ENCODE measurements around the gene KRT36.

Gene KRT36

DNA sequence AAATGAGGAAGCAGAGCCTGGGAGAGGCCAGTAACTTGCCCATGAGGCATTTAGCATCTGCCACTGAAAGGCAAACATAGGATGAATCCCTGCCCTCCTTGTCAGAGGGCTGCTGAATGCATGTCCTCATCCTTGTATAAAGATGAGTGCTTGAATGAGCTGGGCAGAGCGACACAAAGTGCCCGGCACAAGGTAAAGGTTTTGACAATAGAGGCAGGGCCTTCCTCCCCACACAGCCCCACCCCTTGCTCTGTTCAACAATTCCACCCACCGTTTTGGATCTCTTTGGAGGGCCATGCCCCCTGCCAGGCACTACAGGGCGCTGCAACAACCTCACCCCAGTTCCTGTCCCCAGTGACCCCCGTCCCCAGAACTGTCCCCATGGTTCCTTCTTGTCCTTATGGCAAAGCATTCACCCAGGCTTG is 39.8 kb upstream of the KRT36 start:
- H3K4me3 ChIP-seq: no peak overlapping the region
- H3K4me1 ChIP-seq: no peaks in the 10 kb centered on the region
- in situ Hi-C loops (cut with MboI; ENCODE audit: low sequenced_read_pairs): no loop called here
- DNase-seq (ENCODE audit: low spot score in 2 of 2): no peak
- no peaks in the 10 kb centered on the region for H3K9me3 ChIP-seq
- no peaks in the 10 kb centered on the region for H3K36me3 ChIP-seq (replicated peaks)
- H3K27me3 ChIP-seq (ENCODE audit: low read depth): peaks cover 12% of the 10 kb centered on the region; the same call in 1 of the 2 replicates

GRCh38 chr17:41528959-41529353 is 39.2 kb upstream of the KRT36 start:
- Histone ChIP-seq H3K27me3 (ENCODE audit: low read depth) (peaks cover 12% of the 10 kb centered on the region; the same call in 1 of the 2 replicates), H3K4me3 (no peak overlapping the region), H3K36me3 (replicated peaks) (no peaks in the 10 kb centered on the region), H3K9me3 (no peaks in the 10 kb centered on the region), H3K4me1 (no peaks in the 10 kb centered on the region)
- no peak for DNase-seq (ENCODE audit: low spot score in 2 of 2)
- in situ Hi-C loops (cut with MboI; ENCODE audit: low sequenced_read_pairs): no loop called here

DNA sequence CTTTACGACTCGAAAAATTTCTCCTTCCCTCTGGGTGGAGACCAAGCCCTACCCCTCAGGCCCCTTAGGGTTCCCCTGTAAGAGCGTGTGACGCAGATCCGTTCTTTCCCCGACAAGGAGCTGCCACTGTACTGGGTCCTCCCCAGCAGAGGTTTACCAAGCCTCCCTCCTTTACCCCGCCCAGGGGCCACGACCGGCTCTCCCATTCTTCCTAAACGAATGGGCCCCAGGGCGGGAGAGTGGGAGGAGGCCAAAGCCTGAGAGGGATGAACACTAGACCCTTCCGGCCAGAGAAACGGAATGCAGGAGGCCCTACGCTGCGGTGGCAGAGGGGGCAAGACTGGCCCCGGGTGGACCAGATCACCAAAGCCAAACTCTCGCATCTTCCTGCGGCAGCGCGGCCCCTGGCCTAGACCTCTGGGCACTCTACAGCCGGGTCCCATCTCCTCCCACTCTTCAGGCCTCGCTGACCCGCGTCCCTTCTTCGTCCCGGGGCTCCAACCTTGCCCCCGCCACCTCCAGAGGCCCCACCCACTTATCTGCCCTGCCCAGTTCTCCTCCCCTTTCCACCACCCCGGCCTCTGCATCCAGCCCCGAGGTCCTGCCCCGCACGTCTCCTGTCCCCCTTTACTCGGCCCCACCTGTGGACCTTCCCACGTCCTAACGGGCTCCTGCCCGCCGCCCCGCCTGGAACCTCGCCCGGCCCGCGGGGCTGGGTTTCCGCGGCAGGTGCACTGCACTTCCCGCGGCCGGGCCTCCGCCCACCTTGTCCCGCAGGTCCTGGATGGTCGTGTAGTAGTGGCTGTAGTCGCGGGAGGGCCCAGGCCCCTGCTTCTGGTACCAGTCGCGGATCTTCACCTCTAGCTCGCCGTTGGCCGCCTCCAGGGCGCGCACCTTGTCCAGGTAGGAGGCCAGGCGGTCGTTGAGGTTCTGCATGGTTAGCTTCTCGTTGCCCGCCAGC is 37.6 kb upstream of the KRT36 start:
- H3K27me3 ChIP-seq (ENCODE audit: low read depth): peaks cover 7% of the 10 kb centered on the region; the same call in 1 of the 2 replicates
- DNase-seq (ENCODE audit: low spot score in 2 of 2): no peak
- in situ Hi-C loops (cut with MboI; ENCODE audit: low sequenced_read_pairs): no loop called here
- H3K4me3 ChIP-seq: no peak overlapping the region
- H3K4me1 ChIP-seq: no peaks in the 10 kb centered on the region
- H3K36me3 ChIP-seq (replicated peaks): no peaks in the 10 kb centered on the region
- no peaks in the 10 kb centered on the region for H3K9me3 ChIP-seq

GRCh38 chr17:41524261-41524660 is 34.6 kb upstream of the KRT36 start:
- no peak for DNase-seq (ENCODE audit: low spot score in 2 of 2)
- no peak overlapping the region for H3K4me3 ChIP-seq
- in situ Hi-C loops (cut with MboI; ENCODE audit: low sequenced_read_pairs): no loop called here
- H3K27me3 ChIP-seq (ENCODE audit: low read depth): no peaks in the 10 kb centered on the region; the same call in 1 of the 2 replicates
- H3K36me3 ChIP-seq (replicated peaks): no peaks in the 10 kb centered on the region
- no peaks in the 10 kb centered on the region for H3K9me3 ChIP-seq
- no peaks in the 10 kb centered on the region for H3K4me1 ChIP-seq

GRCh38 chr17:41523787-41524186 is 34.1 kb upstream of the KRT36 start:
- Histone ChIP-seq H3K4me3 (no peak overlapping the region), H3K27me3 (ENCODE audit: low read depth) (no peaks in the 10 kb centered on the region; the same call in 1 of the 2 replicates), H3K9me3 (no peaks in the 10 kb centered on the region), H3K4me1 (no peaks in the 10 kb centered on the region), H3K36me3 (replicated peaks) (no peaks in the 10 kb centered on the region)
- DNase-seq (ENCODE audit: low spot score in 2 of 2): no peak
- in situ Hi-C loops (cut with MboI; ENCODE audit: low sequenced_read_pairs): no loop called here

GRCh38 chr17:41523225-41523593 is 33.5 kb upstream of the KRT36 start:
- in situ Hi-C loops (cut with MboI; ENCODE audit: low sequenced_read_pairs): no loop called here
- no peak for DNase-seq (ENCODE audit: low spot score in 2 of 2)
- H3K36me3 ChIP-seq (replicated peaks): no peaks in the 10 kb centered on the region
- H3K4me1 ChIP-seq: no peaks in the 10 kb centered on the region
- no peaks in the 10 kb centered on the region; the same call in 1 of the 2 replicates for H3K27me3 ChIP-seq (ENCODE audit: low read depth)
- H3K4me3 ChIP-seq: no peak overlapping the region
- H3K9me3 ChIP-seq: no peaks in the 10 kb centered on the region

DNA sequence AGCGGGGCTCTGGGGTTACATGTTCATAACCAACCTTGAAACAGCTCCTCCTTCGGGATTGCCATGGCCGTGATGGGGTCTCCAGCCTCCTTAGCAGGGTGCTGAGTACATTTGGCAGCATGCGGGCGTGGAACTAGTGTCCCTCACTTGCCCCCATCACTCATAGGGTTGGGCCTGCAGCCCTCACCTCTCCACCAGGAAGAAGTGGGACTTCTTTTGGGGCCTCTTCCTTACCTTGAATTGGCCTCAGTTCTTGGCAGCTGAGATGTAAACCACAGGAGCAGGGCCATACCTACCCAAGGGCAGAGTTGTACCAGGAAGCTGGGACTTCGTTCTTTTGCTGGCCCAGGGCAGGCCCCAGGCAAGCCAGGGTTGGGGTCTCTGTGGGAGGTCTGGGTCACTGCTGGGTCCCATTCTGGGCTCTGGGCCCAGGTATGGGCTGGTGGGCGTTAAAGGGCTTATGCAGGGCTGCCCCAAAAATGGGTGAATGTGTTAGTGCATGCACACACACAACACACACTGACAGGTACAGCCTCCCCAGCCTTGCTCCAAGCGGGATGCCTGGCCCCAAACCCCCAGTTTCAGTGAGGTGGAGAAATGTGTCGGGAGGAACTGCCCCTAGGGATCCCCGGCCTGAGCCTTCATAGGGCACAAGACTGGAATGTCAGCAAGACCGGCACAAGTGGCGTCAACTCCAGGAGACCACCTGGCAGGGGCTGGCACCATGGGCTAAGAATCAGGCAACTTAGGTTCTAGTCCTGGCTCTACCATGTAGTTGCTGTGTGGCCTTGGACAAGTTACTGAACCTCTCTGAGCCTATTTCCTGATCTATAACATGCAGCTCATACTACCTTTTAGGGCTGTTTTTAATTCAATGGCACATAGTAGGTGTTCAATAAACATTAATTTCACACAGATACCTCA is 32.9 kb upstream of the KRT36 start:
- no peaks in the 10 kb centered on the region for H3K4me1 ChIP-seq

DNA sequence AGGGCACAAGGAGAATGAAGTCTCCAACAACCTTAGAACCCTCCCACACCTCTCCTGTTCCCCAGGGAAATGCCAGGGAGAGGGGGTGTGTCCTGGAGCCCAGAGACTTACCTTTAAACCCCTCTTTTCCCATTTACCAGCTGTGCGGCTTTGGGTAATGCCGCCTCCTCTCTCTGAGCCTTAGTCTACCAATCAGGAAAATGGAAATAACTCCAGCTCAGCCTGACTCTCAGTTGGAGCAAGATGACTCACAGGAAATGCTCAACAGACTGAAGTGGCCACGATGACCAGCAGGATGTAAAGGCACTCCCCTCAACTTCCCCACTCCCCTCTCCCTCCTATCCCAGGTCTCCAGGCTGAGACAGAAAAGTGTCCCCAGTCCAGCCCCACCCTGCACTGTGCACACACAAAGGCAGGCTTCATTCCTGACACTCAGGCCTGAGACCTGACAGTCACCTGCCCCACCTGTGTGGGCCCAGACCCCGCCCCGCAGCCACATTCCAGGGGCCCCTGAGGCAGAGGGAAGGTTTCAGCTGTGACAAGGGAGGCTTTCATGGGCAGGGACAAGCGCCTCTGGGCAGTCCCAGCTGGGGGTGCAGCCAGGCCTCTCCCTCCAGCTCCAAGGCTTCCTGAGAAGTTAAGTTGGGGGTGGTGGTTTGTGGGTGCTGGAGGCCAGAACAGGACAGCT is 32.0 kb upstream of the KRT36 start:
- Histone ChIP-seq H3K4me1 (no peaks in the 10 kb centered on the region), H3K27me3 (ENCODE audit: low read depth) (no peaks in the 10 kb centered on the region), H3K4me3 (no peak overlapping the region), H3K9me3 (no peaks in the 10 kb centered on the region), H3K36me3 (replicated peaks) (no peaks in the 10 kb centered on the region)
- no peak for DNase-seq (ENCODE audit: low spot score in 2 of 2)
- in situ Hi-C loops (cut with MboI; ENCODE audit: low sequenced_read_pairs): no loop called here

More for the DNA sequence above, 32.9 kb upstream of the KRT36 start:
- in situ Hi-C loops (cut with MboI; ENCODE audit: low sequenced_read_pairs): no loop called here
- Histone ChIP-seq H3K9me3 (no peaks in the 10 kb centered on the region), H3K4me3 (no peak overlapping the region), H3K27me3 (ENCODE audit: low read depth) (no peaks in the 10 kb centered on the region), H3K36me3 (replicated peaks) (no peaks in the 10 kb centered on the region)
- DNase-seq (ENCODE audit: low spot score in 2 of 2): no peak

DNA sequence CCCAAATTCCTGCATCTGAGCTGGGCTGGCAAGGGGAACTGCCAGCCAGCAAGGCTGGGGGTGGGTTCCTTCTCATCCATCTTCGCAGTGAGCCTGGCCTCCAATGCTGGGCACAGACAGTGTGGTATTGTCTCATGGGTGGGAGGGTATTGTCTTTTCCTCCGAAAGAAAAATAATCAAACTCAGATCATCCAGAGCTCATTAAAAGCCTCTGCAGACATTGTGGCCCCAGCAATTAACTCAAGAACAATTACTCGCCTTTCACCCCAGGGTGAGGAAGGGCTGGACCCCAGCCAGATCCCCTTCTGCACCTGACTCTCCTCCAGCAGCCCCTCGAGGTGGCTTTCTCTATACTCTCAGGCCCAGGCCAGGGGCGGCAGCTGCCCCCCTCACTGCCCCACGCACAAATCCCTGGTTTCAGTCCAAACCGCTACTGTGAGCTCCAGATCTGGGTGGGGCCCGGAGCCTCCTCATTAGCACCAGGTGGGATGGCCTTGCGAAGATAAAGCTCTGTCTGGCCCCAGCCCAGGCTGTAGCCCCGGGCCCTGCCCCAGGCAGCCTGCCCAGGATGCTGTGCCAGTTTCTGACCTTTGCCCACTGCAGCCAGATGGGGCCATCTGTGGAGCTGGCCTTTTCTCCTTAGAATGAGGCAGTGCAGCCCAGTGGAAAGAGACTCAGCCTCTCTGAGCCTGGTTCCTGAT is 31.3 kb upstream of the KRT36 start:
- no peaks in the 10 kb centered on the region for H3K36me3 ChIP-seq (replicated peaks)
- H3K4me1 ChIP-seq: no peaks in the 10 kb centered on the region
- no peak overlapping the region for H3K4me3 ChIP-seq
- H3K9me3 ChIP-seq: no peaks in the 10 kb centered on the region
- DNase-seq (ENCODE audit: low spot score in 2 of 2): no peak
- no peaks in the 10 kb centered on the region for H3K27me3 ChIP-seq (ENCODE audit: low read depth)
- in situ Hi-C loops (cut with MboI; ENCODE audit: low sequenced_read_pairs): no loop called here

- Histone ChIP-seq H3K4me3 (no peak overlapping the region), H3K27me3 (ENCODE audit: low read depth) (no peaks in the 10 kb centered on the region), H3K9me3 (no peaks in the 10 kb centered on the region), H3K36me3 (replicated peaks) (no peaks in the 10 kb centered on the region), H3K4me1 (no peaks in the 10 kb centered on the region)
- in situ Hi-C loops (cut with MboI; ENCODE audit: low sequenced_read_pairs): no loop called here
- no peak for DNase-seq (ENCODE audit: low spot score in 2 of 2)
Measured at GRCh38 chr17:41519501-41520224, 30.0 kb upstream of the KRT36 start.

- H3K27me3 ChIP-seq (ENCODE audit: low read depth): no peaks in the 10 kb centered on the region
- no peak within 1 kb of the TSS for H3K4me3 ChIP-seq
- in situ Hi-C loops (cut with MboI; ENCODE audit: low sequenced_read_pairs): no loop called here
- no peak for DNase-seq (ENCODE audit: low spot score in 2 of 2)
- H3K36me3 ChIP-seq (replicated peaks): no peaks in the 10 kb centered on the region
- H3K4me1 ChIP-seq: no peaks in the 10 kb centered on the region
- H3K9me3 ChIP-seq: no peaks in the 10 kb centered on the region
Measured at GRCh38 chr17:41518789-41519449, 29.2 kb upstream of the KRT36 start, which contains the start of gene KRT15. Gene KRT15, minus strand, starts transcription at chr17:41518890. Its CDS starts 63 bp downstream, at chr17:41518827.

GRCh38 chr17:41518031-41518430 is 28.3 kb upstream of the KRT36 start:
- H3K9me3 ChIP-seq: no peaks in the 10 kb centered on the region
- H3K4me1 ChIP-seq: no peaks in the 10 kb centered on the region
- no peaks in the 10 kb centered on the region for H3K27me3 ChIP-seq (ENCODE audit: low read depth)
- H3K36me3 ChIP-seq (replicated peaks): no peaks in the 10 kb centered on the region
- DNase-seq (ENCODE audit: low spot score in 2 of 2): no peak
- no peak overlapping the region for H3K4me3 ChIP-seq
- in situ Hi-C loops (cut with MboI; ENCODE audit: low sequenced_read_pairs): no loop called here

Data from HAP-1 (cell line).